ENCODE measurements around the gene KCNJ4.

DNA sequence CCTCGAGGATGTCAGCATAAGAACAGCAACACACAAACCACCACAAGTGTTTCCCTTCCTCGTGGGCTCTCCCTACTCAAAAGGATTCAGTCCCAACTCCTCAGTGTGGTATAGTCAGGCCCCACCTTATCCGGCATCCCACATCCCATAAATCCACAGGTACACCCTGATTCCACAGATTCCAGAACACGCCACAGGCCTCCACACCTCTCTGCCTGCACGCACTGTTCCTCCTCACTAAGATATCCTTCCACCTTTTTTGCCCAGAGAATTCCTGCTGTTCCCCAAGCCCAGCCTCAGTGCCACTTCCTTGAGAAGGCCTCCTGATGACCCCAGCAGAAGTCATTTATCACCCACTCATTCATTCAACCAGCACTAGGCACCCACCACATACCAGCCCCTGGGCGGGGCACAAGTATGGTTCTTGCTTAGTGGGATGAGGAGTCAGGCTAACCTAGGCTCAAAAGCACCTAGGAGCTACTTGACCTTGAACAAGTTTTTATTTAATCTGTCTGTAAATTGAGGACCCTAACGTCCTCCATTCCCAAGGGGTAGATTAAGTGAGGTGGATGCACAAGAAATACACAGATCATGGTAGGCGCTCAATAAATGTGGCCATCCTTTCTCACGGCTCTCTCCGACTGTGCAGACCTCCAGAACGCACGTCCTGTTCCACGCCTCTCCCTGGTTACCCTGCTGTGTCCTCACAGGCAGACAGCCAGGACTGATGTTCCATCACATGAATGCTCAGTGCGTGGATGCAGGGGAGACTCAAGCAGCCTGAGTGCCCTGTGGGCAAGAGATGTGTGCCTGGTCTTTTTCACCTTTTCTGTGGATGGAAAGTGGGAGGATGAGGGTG is 2.1 kb upstream of the KCNJ4 start:
- TF ChIP-seq POLR2A (IDR thresholded peaks at IDR 0.05; ENCODE audit: low read length) (no peak), HDAC2 (IDR thresholded peaks at IDR 0.05) (no peak), MYC (IDR thresholded peaks at IDR 0.05; ENCODE audit: borderline replicate concordance, low read length) (no peak), RAD21 (conservative IDR thresholded peaks at IDR 0.05 in 1 of 2, IDR thresholded peaks at IDR 0.05 in 1 of 2) (no peak), JUN (IDR thresholded peaks at IDR 0.05) (no peak), EP300 (IDR thresholded peaks at IDR 0.05) (no peak), ZSCAN20 (CRISPR knock-in tag; IDR thresholded peaks at IDR 0.05) (no peak), BHLHE40 (IDR thresholded peaks at IDR 0.05; ENCODE audit: low read depth, low read length) (no peak), SMC3 (IDR thresholded peaks at IDR 0.05) (no peak), PHF8 (IDR thresholded peaks at IDR 0.05; ENCODE audit: borderline replicate concordance, low read depth) (no peak)
- TF ChIP-seq, protein P1, sequence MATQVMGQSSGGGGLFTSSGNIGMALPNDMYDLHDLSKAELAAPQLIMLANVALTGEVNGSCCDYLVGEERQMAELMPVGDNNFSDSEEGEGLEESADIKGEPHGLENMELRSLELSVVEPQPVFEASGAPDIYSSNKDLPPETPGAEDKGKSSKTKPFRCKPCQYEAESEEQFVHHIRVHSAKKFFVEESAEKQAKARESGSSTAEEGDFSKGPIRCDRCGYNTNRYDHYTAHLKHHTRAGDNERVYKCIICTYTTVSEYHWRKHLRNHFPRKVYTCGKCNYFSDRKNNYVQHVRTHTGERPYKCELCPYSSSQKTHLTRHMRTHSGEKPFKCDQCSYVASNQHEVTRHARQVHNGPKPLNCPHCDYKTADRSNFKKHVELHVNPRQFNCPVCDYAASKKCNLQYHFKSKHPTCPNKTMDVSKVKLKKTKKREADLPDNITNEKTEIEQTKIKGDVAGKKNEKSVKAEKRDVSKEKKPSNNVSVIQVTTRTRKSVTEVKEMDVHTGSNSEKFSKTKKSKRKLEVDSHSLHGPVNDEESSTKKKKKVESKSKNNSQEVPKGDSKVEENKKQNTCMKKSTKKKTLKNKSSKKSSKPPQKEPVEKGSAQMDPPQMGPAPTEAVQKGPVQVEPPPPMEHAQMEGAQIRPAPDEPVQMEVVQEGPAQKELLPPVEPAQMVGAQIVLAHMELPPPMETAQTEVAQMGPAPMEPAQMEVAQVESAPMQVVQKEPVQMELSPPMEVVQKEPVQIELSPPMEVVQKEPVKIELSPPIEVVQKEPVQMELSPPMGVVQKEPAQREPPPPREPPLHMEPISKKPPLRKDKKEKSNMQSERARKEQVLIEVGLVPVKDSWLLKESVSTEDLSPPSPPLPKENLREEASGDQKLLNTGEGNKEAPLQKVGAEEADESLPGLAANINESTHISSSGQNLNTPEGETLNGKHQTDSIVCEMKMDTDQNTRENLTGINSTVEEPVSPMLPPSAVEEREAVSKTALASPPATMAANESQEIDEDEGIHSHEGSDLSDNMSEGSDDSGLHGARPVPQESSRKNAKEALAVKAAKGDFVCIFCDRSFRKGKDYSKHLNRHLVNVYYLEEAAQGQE (IDR thresholded peaks at IDR 0.05): no peak
- TF ChIP-seq, protein P2, sequence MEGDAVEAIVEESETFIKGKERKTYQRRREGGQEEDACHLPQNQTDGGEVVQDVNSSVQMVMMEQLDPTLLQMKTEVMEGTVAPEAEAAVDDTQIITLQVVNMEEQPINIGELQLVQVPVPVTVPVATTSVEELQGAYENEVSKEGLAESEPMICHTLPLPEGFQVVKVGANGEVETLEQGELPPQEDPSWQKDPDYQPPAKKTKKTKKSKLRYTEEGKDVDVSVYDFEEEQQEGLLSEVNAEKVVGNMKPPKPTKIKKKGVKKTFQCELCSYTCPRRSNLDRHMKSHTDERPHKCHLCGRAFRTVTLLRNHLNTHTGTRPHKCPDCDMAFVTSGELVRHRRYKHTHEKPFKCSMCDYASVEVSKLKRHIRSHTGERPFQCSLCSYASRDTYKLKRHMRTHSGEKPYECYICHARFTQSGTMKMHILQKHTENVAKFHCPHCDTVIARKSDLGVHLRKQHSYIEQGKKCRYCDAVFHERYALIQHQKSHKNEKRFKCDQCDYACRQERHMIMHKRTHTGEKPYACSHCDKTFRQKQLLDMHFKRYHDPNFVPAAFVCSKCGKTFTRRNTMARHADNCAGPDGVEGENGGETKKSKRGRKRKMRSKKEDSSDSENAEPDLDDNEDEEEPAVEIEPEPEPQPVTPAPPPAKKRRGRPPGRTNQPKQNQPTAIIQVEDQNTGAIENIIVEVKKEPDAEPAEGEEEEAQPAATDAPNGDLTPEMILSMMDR (IDR thresholded peaks at IDR 0.05): no peak
- TF ChIP-seq, protein P3, sequence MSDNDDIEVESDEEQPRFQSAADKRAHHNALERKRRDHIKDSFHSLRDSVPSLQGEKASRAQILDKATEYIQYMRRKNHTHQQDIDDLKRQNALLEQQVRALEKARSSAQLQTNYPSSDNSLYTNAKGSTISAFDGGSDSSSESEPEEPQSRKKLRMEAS (IDR thresholded peaks at IDR 0.05): no peak

Measured in A549 (cell line).